ENCODE data around the gene PLCXD1. TPM values are rescaled to one million over a fixed set of nuclear protein-coding genes. Genes with fewer than 3 reads are reported as not detected.
"Not testable (repeated sequence)": the region's sequence is repeated elsewhere in the genome, so short reads cannot be mapped to it uniquely, and the experiment has no call there.

Gene PLCXD1
- total and polyA plus RNA-seq, 8 donors: 17.0 to 58.2 (median 36.7) TPM

GRCh38 chrX:261919-262352, 19.2 kb upstream of the PLCXD1 start:
- Histone ChIP-seq H3K4me3 (no peak overlapping the region), H3K36me3 (no peaks in the 10 kb centered on the region), H3K27ac (no peak overlapping the region), H3K27me3 (no peaks in the 10 kb centered on the region), H3K9me3 (no peaks in the 10 kb centered on the region), H3K4me1 (peaks cover 0 to 3% of the 10 kb centered on the region in 2 donors)
- DNase-seq (peak in 2 of 4 donors; percentile 43 to 51), ATAC-seq (no peak)
- intact Hi-C loops (cut with DNase I): no loop called here
- TF ChIP-seq CTCF (IDR thresholded peaks at IDR 0.05): no peak

- H3K9me3 ChIP-seq: no peaks in the 10 kb centered on the region
- DNase-seq (peak in 1 of 4 donors; percentile 67), ATAC-seq (peak; percentile 75)
- H3K27ac ChIP-seq: no peak overlapping the region
- no peak overlapping the region for H3K4me3 ChIP-seq
- no peak for TF ChIP-seq CTCF (IDR thresholded peaks at IDR 0.05)
- H3K36me3 ChIP-seq: no peaks in the 10 kb centered on the region
- H3K27me3 ChIP-seq: no peaks in the 10 kb centered on the region
- peaks cover 0 to 3% of the 10 kb centered on the region in 2 donors for H3K4me1 ChIP-seq
- intact Hi-C loops (cut with DNase I): no loop called here
Observed at GRCh38 chrX:262381-262909, 18.7 kb upstream of the PLCXD1 start.

GRCh38 chrX:264006-264405, 17.2 kb upstream of the PLCXD1 start:
- H3K36me3 ChIP-seq; intact Hi-C loops (cut with DNase I); H3K27ac ChIP-seq; H3K4me1 ChIP-seq; H3K4me3 ChIP-seq; H3K9me3 ChIP-seq; H3K27me3 ChIP-seq; ATAC-seq: not testable (repeated sequence)
- DNase-seq: peak in 1 of 4 donors; percentile 63

GRCh38 chrX:264634-265455, 16.3 kb upstream of the PLCXD1 start:
- Histone ChIP-seq H3K36me3 (no peaks in the 10 kb centered on the region), H3K4me3 (no peak overlapping the region), H3K4me1 (peaks cover 0 to 3% of the 10 kb centered on the region in 2 donors), H3K9me3 (no peaks in the 10 kb centered on the region), H3K27me3 (no peaks in the 10 kb centered on the region), H3K27ac (no peak overlapping the region)
- ATAC-seq: peak; percentile 81
- TF ChIP-seq CTCF (IDR thresholded peaks at IDR 0.05): no peak
- intact Hi-C loops (cut with DNase I): no loop called here
- DNase-seq: peak in 1 of 4 donors; percentile 42

GRCh38 chrX:265502-265901, 15.7 kb upstream of the PLCXD1 start:
- intact Hi-C loops (cut with DNase I): no loop called here
- Histone ChIP-seq H3K9me3 (no peaks in the 10 kb centered on the region), H3K4me3 (no peak overlapping the region), H3K27ac (no peak overlapping the region), H3K4me1 (peaks cover 0 to 3% of the 10 kb centered on the region in 2 donors), H3K36me3 (no peaks in the 10 kb centered on the region), H3K27me3 (no peaks in the 10 kb centered on the region)
- DNase-seq: peak in 1 of 4 donors; percentile 31
- no peak for TF ChIP-seq CTCF (IDR thresholded peaks at IDR 0.05)
- no peak for ATAC-seq
